IPS DF 19.7 (cell line): ENCODE results near the gene DYNC1I1.

ENCODE experiments used
- DNase-seq: peaks from one replicate; pipeline ENCODE4 v3.0.0-alpha.2; 2013; ENCODE audit warnings: low read depth, low spot score

Gene DYNC1I1

GRCh38 chr7:95963446-95963990 is 191.2 kb downstream of the DYNC1I1 start:
- no peak for DNase-seq

- DNase-seq, result no peak
These were observed 199.4 kb downstream of the DYNC1I1 start for GRCh38 chr7:95971716-95972115.

- no peak for DNase-seq
These were observed 200.2 kb downstream of the DYNC1I1 start for GRCh38 chr7:95972523-95972922.

GRCh38 chr7:95974108-95974507 is 201.8 kb downstream of the DYNC1I1 start:
- no peak for DNase-seq

- no peak for DNase-seq
These were observed 204.2 kb downstream of the DYNC1I1 start for GRCh38 chr7:95976369-95977060.

- DNase-seq, result no peak
These were observed 205.6 kb downstream of the DYNC1I1 start for GRCh38 chr7:95977994-95978393.

GRCh38 chr7:95980167-95980566 is 207.8 kb downstream of the DYNC1I1 start:
- DNase-seq, result no peak

GRCh38 chr7:95980706-95981105 is 208.4 kb downstream of the DYNC1I1 start:
- no peak for DNase-seq

- DNase-seq, result no peak
These were observed 213.9 kb downstream of the DYNC1I1 start for GRCh38 chr7:95986178-95986764.

GRCh38 chr7:95989301-95989700 is 216.9 kb downstream of the DYNC1I1 start:
- no peak for DNase-seq

GRCh38 chr7:95993380-95993779 is 221.0 kb downstream of the DYNC1I1 start:
- no peak for DNase-seq

GRCh38 chr7:95996174-95996573 is 223.8 kb downstream of the DYNC1I1 start:
- no peak for DNase-seq

- DNase-seq, result no peak
These were observed 224.5 kb downstream of the DYNC1I1 start for GRCh38 chr7:95996886-95997285.

- no peak for DNase-seq
These were observed 225.3 kb downstream of the DYNC1I1 start for GRCh38 chr7:95997632-95998031.

- no peak for DNase-seq
These were observed 227.1 kb downstream of the DYNC1I1 start for GRCh38 chr7:95999481-95999880.

- no peak for DNase-seq
These were observed 232.2 kb downstream of the DYNC1I1 start for GRCh38 chr7:96004578-96004977.

GRCh38 chr7:96005271-96005670 is 232.9 kb downstream of the DYNC1I1 start:
- no peak for DNase-seq

GRCh38 chr7:96009148-96009547 is 236.8 kb downstream of the DYNC1I1 start:
- no peak for DNase-seq

- DNase-seq, result no peak
These were observed 241.5 kb downstream of the DYNC1I1 start for GRCh38 chr7:96013836-96014235.

- no peak for DNase-seq
These were observed 242.3 kb downstream of the DYNC1I1 start for GRCh38 chr7:96014617-96015016.

- DNase-seq, result no peak
These were observed 243.8 kb downstream of the DYNC1I1 start for GRCh38 chr7:96016056-96016586.

- no peak for DNase-seq
These were observed 244.4 kb downstream of the DYNC1I1 start for GRCh38 chr7:96016735-96017134.

GRCh38 chr7:96017877-96018276 is 245.5 kb downstream of the DYNC1I1 start:
- no peak for DNase-seq
